Measurements from ENCODE around the gene EPB41L3.

EPB41L3 gene

DNA sequence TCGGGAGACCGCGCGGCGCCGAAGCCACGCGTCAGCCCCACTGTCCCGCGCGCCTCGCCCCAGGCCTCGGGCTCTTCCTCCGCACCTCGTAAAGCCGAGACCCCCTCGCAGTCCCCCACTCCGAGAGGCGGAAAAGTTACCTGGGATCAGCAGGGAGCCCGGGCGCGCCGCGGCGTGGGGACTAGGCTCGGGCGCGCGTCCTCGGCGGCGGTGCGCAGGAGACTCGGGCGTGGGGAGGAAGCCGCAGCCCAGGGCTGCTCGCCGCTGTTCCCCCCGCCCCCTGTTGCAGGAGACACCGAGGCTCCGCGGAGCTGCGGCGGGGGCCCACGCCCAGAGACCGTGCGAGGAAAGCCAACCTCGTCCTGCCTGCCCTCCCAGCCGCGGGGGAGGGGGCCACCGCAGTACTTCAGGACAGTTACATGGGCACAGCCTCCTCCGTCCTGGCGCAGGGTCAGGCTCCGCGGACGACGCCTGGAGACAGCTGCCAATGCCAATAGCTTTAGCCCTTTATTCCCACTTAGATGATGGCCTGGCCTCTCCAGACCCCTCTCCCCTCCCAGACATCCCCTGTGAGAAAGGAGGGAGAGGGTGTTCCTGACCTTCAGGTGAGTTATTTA is at the start of gene EPB41L3:
EPB41L3 (minus strand) TSS at position 225 of the 617 bp plus-strand sequence. CDS start 54,814 bp downstream, outside the sequence.
- H3K4me3 ChIP-seq (replicated peaks; ENCODE audit: low read depth, low read length): peak within 1 kb of the TSS; percentile 64
- no peak for DNase-seq (ENCODE audit: extremely low read depth, low read depth)
- TF ChIP-seq, protein P1, sequence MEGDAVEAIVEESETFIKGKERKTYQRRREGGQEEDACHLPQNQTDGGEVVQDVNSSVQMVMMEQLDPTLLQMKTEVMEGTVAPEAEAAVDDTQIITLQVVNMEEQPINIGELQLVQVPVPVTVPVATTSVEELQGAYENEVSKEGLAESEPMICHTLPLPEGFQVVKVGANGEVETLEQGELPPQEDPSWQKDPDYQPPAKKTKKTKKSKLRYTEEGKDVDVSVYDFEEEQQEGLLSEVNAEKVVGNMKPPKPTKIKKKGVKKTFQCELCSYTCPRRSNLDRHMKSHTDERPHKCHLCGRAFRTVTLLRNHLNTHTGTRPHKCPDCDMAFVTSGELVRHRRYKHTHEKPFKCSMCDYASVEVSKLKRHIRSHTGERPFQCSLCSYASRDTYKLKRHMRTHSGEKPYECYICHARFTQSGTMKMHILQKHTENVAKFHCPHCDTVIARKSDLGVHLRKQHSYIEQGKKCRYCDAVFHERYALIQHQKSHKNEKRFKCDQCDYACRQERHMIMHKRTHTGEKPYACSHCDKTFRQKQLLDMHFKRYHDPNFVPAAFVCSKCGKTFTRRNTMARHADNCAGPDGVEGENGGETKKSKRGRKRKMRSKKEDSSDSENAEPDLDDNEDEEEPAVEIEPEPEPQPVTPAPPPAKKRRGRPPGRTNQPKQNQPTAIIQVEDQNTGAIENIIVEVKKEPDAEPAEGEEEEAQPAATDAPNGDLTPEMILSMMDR (IDR thresholded peaks at IDR 0.05; ENCODE audit: low read depth, low read length, missing control alignments): no peak

GRCh38 chr18:5588529-5588928 is 44.7 kb upstream of the EPB41L3 start:
- TF ChIP-seq, protein P1 (IDR thresholded peaks at IDR 0.05; ENCODE audit: low read depth, low read length, missing control alignments): no peak
- no peak overlapping the region for H3K4me3 ChIP-seq (replicated peaks; ENCODE audit: low read depth, low read length)
- DNase-seq (ENCODE audit: extremely low read depth, low read depth): no peak

GRCh38 chr18:5585653-5586052 is 41.9 kb upstream of the EPB41L3 start:
- no peak for DNase-seq (ENCODE audit: extremely low read depth, low read depth)
- TF ChIP-seq, protein P1 (IDR thresholded peaks at IDR 0.05; ENCODE audit: low read depth, low read length, missing control alignments): no peak
- H3K4me3 ChIP-seq (replicated peaks; ENCODE audit: low read depth, low read length): no peak overlapping the region

- TF ChIP-seq, protein P1 (IDR thresholded peaks at IDR 0.05; ENCODE audit: low read depth, low read length, missing control alignments): no peak
- no peak overlapping the region for H3K4me3 ChIP-seq (replicated peaks; ENCODE audit: low read depth, low read length)
- no peak for DNase-seq (ENCODE audit: extremely low read depth, low read depth)
These were observed 41.1 kb upstream of the EPB41L3 start for GRCh38 chr18:5584746-5585417.

GRCh38 chr18:5582849-5583681 is 39.3 kb upstream of the EPB41L3 start:
- DNase-seq (ENCODE audit: extremely low read depth, low read depth): no peak
- H3K4me3 ChIP-seq (replicated peaks; ENCODE audit: low read depth, low read length): no peak overlapping the region
- TF ChIP-seq, protein P1 (IDR thresholded peaks at IDR 0.05; ENCODE audit: low read depth, low read length, missing control alignments): no peak

DNA sequence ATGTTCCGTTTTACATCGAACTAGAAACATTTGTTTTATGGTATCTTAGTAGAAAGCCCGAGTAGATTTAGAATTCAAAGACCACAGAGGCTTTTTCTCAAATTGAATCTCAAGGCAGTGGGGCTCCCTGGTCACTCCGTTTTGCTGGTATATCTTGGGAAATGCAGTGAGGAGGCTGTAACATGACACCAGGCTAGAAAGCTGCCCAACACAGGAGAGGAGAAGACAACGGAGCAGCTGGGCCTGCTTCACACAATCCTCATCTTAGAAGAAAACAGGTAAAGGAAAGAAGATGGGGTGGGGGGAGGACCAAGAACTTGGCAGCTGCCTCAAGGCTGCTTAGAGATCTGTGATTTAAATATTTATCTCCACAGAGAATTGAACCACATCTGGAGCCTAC is 38.3 kb upstream of the EPB41L3 start:
- H3K4me3 ChIP-seq (replicated peaks; ENCODE audit: low read depth, low read length): no peak overlapping the region

More for the DNA sequence above, 38.3 kb upstream of the EPB41L3 start:
- no peak for DNase-seq (ENCODE audit: extremely low read depth, low read depth)
- TF ChIP-seq, protein P1 (IDR thresholded peaks at IDR 0.05; ENCODE audit: low read depth, low read length, missing control alignments): no peak

All from HFF-Myc (cell line).